OCI-LY7 (cell line): ENCODE measurements around the gene SLC9A9.

Experiments
- CTCF ChIP-seq: fragments of 200-600 bp; sonication (generic); conservative IDR thresholded peaks from 2 replicates; pipeline ENCODE4 v1.5.1; 2014; ENCODE audit warnings: mild to moderate bottlenecking, antibody characterized with exemption, low read length, moderate library complexity, mixed read lengths
- EZH2phosphoT487 ChIP-seq: fragments of 200-600 bp; sonication (generic); IDR thresholded peaks from 2 replicates; pipeline ENCODE4 v1.6.1; 2018; ENCODE audit warnings: low read depth, borderline replicate concordance, mild to moderate bottlenecking, mixed run types, antibody characterized with exemption, low read length, moderate library complexity, mixed read lengths

GRCh38 chr3:143242101-143242500 lies 606.2 kb downstream of the SLC9A9 start:
- TF ChIP-seq CTCF, result no peak
- no peak for TF ChIP-seq EZH2phosphoT487
